NB4 (cell line): ENCODE data around the gene DCAF4L1.

ENCODE experiments used
- DNase-seq: peaks from one replicate; pipeline ENCODE4 v3.0.0; 2010; ENCODE audit warnings: low read depth
- H3K4me3 ChIP-seq: one replicate; pipeline ENCODE4 v1.5.1; 2011; ENCODE audit warnings: mild to moderate bottlenecking, low read depth, low read length, moderate library complexity
- MAX ChIP-seq: IDR thresholded peaks from 2 replicates; pipeline ENCODE4 v1.6.1; 2011; ENCODE audit warnings: low read depth, low read length
- MYC ChIP-seq: IDR thresholded peaks from 2 replicates; pipeline ENCODE4 v1.6.1; 2011; ENCODE audit warnings: low read depth, low read length
- POLR2A ChIP-seq: IDR thresholded peaks from 2 replicates; pipeline ENCODE4 v1.6.1; 2011; ENCODE audit warnings: mild to moderate bottlenecking; ENCODE audit not compliant: insufficient read length; ENCODE audit errors: extremely low read depth
- TF ChIP-seq, protein P1 (sequence below): IDR thresholded peaks from one replicate; pipeline ENCODE4 v1.5.1; 2012; ENCODE audit warnings: low read depth, low read length

Gene DCAF4L1

DNA sequence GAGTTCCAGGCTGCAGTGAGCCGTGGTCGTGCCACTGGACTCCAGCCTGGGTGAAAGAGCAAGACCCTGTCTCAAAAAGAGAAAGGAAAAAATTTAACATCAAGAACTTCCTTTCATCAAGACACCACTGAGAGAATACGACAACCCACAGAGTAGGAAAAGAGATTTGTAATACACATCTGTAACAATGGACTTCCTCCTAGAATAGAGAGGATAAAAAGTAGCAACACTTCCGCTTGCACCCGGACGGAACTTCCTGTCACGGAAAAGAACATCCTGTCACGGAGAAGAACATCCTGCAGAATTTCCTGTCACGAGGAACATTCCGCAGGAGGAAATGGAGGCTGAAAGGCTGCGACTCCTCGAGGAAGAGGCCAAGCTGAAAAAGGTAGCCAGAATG is at the start of gene DCAF4L1:
Gene DCAF4L1 (plus strand): TSS at position 301 of the 400 bp plus-strand sequence. CDS start 37 bp downstream, at position 338.
- no peak within 1 kb of the TSS for H3K4me3 ChIP-seq
- DNase-seq, result no peak
- TF ChIP-seq, protein P1, sequence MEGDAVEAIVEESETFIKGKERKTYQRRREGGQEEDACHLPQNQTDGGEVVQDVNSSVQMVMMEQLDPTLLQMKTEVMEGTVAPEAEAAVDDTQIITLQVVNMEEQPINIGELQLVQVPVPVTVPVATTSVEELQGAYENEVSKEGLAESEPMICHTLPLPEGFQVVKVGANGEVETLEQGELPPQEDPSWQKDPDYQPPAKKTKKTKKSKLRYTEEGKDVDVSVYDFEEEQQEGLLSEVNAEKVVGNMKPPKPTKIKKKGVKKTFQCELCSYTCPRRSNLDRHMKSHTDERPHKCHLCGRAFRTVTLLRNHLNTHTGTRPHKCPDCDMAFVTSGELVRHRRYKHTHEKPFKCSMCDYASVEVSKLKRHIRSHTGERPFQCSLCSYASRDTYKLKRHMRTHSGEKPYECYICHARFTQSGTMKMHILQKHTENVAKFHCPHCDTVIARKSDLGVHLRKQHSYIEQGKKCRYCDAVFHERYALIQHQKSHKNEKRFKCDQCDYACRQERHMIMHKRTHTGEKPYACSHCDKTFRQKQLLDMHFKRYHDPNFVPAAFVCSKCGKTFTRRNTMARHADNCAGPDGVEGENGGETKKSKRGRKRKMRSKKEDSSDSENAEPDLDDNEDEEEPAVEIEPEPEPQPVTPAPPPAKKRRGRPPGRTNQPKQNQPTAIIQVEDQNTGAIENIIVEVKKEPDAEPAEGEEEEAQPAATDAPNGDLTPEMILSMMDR, result no peak
- TF ChIP-seq MYC (no peak), MAX (no peak), POLR2A (no peak)

DNA sequence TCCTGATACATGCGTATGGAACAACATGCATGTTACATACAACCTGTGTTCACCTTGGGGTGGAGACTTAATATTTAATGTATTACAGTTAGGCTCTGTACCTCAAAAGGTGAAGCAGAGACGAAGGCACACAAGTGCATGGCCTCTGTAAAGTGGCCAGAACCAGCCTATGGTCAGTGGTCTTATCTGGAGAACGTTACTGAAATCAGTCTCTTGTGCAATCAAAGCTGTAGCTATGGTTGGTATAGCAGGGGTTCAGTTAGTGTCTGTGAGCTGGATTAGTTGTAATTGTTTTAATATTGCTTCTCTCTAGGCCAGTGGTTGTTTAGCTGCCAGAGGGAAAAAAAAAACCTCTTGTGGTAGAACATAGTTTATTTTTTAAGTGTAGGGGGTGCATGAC is 48.6 kb upstream of the DCAF4L1 start:
- TF ChIP-seq MYC (no peak), POLR2A (no peak), MAX (no peak)
- TF ChIP-seq, protein P1, result no peak
- DNase-seq, result peak; percentile 12

GRCh38 chr4:41933997-41934503 is 47.5 kb upstream of the DCAF4L1 start:
- peak overlapping the region; percentile 96 for H3K4me3 ChIP-seq
- peak; percentile 61 for TF ChIP-seq POLR2A
- TF ChIP-seq, protein P1, result no peak
- TF ChIP-seq MAX, result no peak
- DNase-seq, result peak; percentile 98

More for the DNA sequence above, 48.6 kb upstream of the DCAF4L1 start:
- H3K4me3 ChIP-seq, result no peak overlapping the region

GRCh38 chr4:41934514-41934900 is 47.0 kb upstream of the DCAF4L1 start:
- TF ChIP-seq POLR2A (no peak), MYC (no peak)
- peak; percentile 76 for DNase-seq
- peak overlapping the region; percentile 96 for H3K4me3 ChIP-seq

DNA sequence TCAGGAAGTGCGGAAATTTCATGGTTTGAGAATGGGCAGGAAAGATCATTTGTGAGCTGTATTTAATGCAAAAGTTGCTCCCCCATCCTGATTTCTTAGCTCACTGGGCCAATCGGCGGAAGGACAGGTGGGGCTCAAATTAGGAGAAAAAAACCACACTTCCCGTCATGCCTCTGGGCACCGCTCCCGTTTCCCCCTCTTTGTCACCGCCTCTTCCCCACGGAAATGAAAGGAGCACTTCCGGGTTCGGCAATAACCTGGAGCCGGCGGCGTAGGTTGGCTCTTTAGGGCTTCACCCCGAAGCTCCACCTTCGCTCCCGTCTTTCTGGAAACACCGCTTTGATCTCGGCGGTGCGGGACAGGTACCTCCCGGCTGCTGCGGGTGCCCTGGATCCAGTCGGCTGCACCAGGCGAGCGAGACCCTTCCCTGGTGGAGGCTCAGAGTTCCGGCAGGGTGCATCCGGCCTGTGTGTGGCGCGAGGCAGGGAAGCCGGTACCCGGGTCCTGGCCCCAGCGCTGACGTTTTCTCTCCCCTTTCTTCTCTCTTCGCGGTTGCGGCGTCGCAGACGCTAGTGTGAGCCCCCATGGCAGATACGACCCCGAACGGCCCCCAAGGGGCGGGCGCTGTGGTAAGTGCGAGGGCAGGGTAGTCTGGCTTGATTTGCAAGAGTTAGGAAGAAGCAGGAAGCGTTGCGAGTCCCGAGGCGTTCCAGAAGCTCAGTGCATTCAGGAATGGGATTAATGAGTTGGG is 46.5 kb upstream of the DCAF4L1 start, which contains the start of gene TMEM33:
Gene TMEM33 (plus strand): TSS at position 529 of the 751 bp plus-strand sequence. CDS start 56 bp downstream, at position 585.
- TF ChIP-seq POLR2A, result peak; percentile 81
- TF ChIP-seq MYC, result peak; percentile 16; the same call in 1 of the 2 replicates
- peak; percentile 44; the same call in 1 of the 2 replicates for TF ChIP-seq MAX
- TF ChIP-seq, protein P1, result peak; percentile 3
- peak; percentile 97 for DNase-seq
- H3K4me3 ChIP-seq, result peak within 1 kb of the TSS; percentile 96

GRCh38 chr4:41935652-41936021 is 45.9 kb upstream of the DCAF4L1 start:
- peak; percentile 92 for TF ChIP-seq MYC
- TF ChIP-seq MAX, result peak; percentile 99
- TF ChIP-seq POLR2A, result no peak
- TF ChIP-seq, protein P1, result no peak
- peak overlapping the region; percentile 96 for H3K4me3 ChIP-seq
- peak; percentile 64 for DNase-seq
